SK-MEL-5 (cell line): ENCODE measurements around the gene LCN6. TPM values are rescaled to one million over a fixed set of nuclear protein-coding genes. Genes with fewer than 3 reads are reported as not detected.
A peak's percentile ranks its signal among the peaks of the same experiment; 100 is the strongest.

Experiments
- DNase-seq: peaks from one replicate; pipeline ENCODE4 v3.0.0-alpha.2; 2016; ENCODE audit warnings: low read depth, low spot score
- in situ Hi-C: cut with HindIII; loops from 2 replicates; pipeline ENCODE4 v1.10.0; 2016; ENCODE audit warnings: low sequenced_read_pairs, high pct_unique_total_duplicates, low pct_unique_long_range_greater_than_20kb
- small RNA-seq, 2 experiments: library from RNA; depleted of rRNA; stranded (forward); fragments of <200 nt; gene quantifications; one replicate each; pipeline ENCODE3, GENCODE V24; 2014
- total RNA-seq: library from RNA; depleted of rRNA; stranded (reverse); fragments of >200 nt; shearing (Covaris generic); gene quantifications from 2 replicates; pipeline ENCODE4 v1.2.3, GENCODE V29; 2014; rRNA removed

The LCN6 gene
- total RNA-seq, 1 experiment from 2014 or later = not detected

DNA sequence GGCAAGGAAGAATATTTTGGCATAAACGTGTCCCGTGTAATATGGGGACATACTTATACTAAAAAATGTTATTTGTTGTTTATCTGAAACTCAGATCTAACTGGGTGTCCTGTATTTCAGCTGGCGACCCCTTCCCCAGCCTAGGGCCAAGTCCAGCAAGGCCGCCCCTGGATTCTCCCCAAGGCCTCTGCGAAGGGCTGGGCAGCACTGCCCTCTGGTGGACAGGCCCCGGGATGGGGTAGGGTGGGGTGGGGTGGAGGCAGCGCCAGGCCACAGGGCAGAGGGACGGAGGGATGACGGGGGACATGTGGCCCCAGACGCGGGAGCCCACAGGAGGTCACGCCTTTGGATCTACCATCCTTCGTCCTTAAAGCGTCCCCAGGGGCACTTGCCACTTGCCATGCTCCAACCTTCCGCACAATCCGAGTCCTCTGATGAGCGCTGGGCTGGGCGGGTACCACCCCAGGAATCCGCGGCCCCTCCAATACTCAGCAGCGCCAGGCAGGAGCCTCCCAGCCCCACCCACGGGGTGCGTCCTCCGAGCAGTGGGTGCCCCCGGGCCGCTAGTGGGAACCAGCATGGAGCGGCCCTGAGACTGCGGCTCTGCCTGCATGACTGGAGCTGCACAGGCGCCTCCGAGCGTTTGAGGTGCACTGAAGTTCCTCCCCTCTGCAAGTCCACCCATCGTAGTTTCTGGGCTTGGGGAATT, 54.0 kb downstream of the LCN6 start:
- peak; percentile 63 for DNase-seq
- in situ Hi-C loops = no loop called here

Small RNA genes within 50 kb of the gene (small RNA-seq; reads per million reads assigned to genes)
- 0 reads per million in 2 experiments for gene ATP6V1G1P3
- 0 reads per million in 2 experiments for gene MIR6722

Other genes with a start within 250 kb of the LCN6 start
- gene NOTCH1, start 202.5 kb downstream of the LCN6 start, total RNA-seq = 3.0 and 3.2 TPM in 2 replicates
- 61.5 and 66.9 TPM in 2 replicates for gene EGFL7, start 85.6 kb downstream of the LCN6 start, total RNA-seq
- 52.3 and 54.1 TPM in 2 replicates for gene AGPAT2, start 61.1 kb downstream of the LCN6 start, total RNA-seq
- gene DIPK1B, start 36.0 kb downstream of the LCN6 start, total RNA-seq = 42.0 and 45.6 TPM in 2 replicates
- not detected in 2 replicates for gene LCN10, start 5.6 kb downstream of the LCN6 start, total RNA-seq
- not detected in 2 replicates for gene LCN8, start 9.7 kb upstream of the LCN6 start, total RNA-seq
- gene LCN15, start 16.0 kb upstream of the LCN6 start, total RNA-seq = 0.05 and 0.21 TPM in 2 replicates
- 47.1 and 50.8 TPM in 2 replicates for gene TMEM141, start 42.8 kb upstream of the LCN6 start, total RNA-seq
- gene CCDC183, start 47.8 kb upstream of the LCN6 start, total RNA-seq = 0.08 and 0.42 TPM in 2 replicates
- 57.4 and 62.6 TPM in 2 replicates for gene RABL6, start 59.4 kb upstream of the LCN6 start, total RNA-seq
- 1.2 and 1.4 TPM in 2 replicates for gene AJM1, start 94.0 kb upstream of the LCN6 start, total RNA-seq
- 101 TPM in 2 replicates for gene PHPT1, start 100.9 kb upstream of the LCN6 start, total RNA-seq
- 0.80 and 1.3 TPM in 2 replicates for gene MAMDC4, start 103.8 kb upstream of the LCN6 start, total RNA-seq
- gene EDF1, start 117.8 kb upstream of the LCN6 start, total RNA-seq = 356 and 392 TPM in 2 replicates
- 13.5 and 16.4 TPM in 2 replicates for gene TRAF2, start 138.0 kb upstream of the LCN6 start, total RNA-seq
- gene FBXW5, start 196.2 kb upstream of the LCN6 start, total RNA-seq = 141 and 174 TPM in 2 replicates
- gene C8G, start 196.7 kb upstream of the LCN6 start, total RNA-seq = 0.45 and 0.53 TPM in 2 replicates
- not detected in 2 replicates for gene LCN12, start 203.7 kb upstream of the LCN6 start, total RNA-seq
- gene PTGDS, start 229.0 kb upstream of the LCN6 start, total RNA-seq = not detected in 2 replicates
- not detected in 2 replicates for gene LCNL1, start 234.5 kb upstream of the LCN6 start, total RNA-seq
- 31.7 and 46.0 TPM in 2 replicates for gene PAXX, start 243.9 kb upstream of the LCN6 start, total RNA-seq
- gene CLIC3, start 248.0 kb upstream of the LCN6 start, total RNA-seq = not detected in 2 replicates